ENCODE measurements around the gene AFAP1. TPM values are rescaled to one million over a fixed set of nuclear protein-coding genes. Genes with fewer than 3 reads are reported as not detected.

The AFAP1 gene
- total RNA-seq, 1 donor from 2014 or later: 27.8 TPM

DNA sequence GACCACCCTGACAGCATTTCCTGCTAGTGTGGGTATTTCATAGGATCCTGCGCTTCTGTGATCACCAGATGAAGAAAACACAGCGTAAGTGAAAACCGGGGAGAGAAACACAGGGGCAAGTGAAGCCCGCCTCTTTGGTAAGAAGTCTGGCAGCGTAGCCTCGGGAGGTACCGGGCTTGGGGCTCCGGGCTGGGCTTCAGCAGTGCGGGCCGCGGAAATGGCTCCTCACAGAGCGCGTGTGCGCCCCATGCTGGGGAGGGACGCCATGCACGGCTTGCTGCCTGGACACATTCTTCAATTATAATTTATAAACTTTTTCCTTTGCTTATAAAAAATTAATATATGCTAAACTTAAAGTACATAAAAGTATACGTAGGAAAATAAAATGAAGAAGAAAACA lies 151.5 kb downstream of the AFAP1 start:
- Mint-ChIP-seq H3K27me3 (ENCODE audit: unreplicated experiment) (peaks cover 2% of the 10 kb centered on the region), H3K27ac (ENCODE audit: unreplicated experiment) (no peak overlapping the region), H3K4me1 (ENCODE audit: unreplicated experiment) (no peaks in the 10 kb centered on the region), H3K4me3 (ENCODE audit: unreplicated experiment) (no peak overlapping the region), H3K9me3 (ENCODE audit: unreplicated experiment) (no peaks in the 10 kb centered on the region), H3K36me3 (ENCODE audit: low read depth, unreplicated experiment) (peaks cover 24% of the 10 kb centered on the region)
- DNase-seq (ENCODE audit: low spot score): no peak
- no peak for TF ChIP-seq CTCF (IDR thresholded peaks at IDR 0.05; ENCODE audit: unreplicated experiment)

DNA sequence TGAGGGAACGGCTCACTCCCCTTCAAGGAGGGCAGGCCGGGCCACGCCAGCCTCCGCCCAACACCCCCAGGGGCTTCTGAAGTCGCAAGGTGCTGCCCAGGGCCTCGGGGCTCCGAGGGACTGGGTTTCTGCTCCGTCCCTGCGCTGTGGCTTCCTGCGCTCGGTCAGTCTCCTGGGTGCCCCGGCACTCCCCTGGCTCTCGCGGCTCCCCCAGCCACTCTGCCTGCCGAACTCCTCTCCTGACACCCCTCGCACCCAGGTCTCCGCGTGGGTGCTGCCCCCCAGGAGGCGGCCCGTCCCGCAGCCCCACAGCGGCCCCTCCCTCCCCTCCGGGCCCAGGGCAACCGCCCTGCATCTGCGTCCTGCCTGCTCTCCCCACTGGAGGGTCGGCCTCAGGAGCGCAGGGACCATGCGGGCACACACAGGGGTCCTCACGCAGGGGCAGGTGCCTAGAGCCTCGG lies 151.9 kb downstream of the AFAP1 start:
- H3K4me3 Mint-ChIP-seq (ENCODE audit: unreplicated experiment): no peak overlapping the region
- peaks cover 24% of the 10 kb centered on the region for H3K36me3 Mint-ChIP-seq (ENCODE audit: low read depth, unreplicated experiment)
- no peak for DNase-seq (ENCODE audit: low spot score)
- no peaks in the 10 kb centered on the region for H3K4me1 Mint-ChIP-seq (ENCODE audit: unreplicated experiment)
- H3K9me3 Mint-ChIP-seq (ENCODE audit: unreplicated experiment): no peaks in the 10 kb centered on the region
- H3K27me3 Mint-ChIP-seq (ENCODE audit: unreplicated experiment): peaks cover 2% of the 10 kb centered on the region
- H3K27ac Mint-ChIP-seq (ENCODE audit: unreplicated experiment): no peak overlapping the region
- TF ChIP-seq CTCF (IDR thresholded peaks at IDR 0.05; ENCODE audit: unreplicated experiment): no peak

DNA sequence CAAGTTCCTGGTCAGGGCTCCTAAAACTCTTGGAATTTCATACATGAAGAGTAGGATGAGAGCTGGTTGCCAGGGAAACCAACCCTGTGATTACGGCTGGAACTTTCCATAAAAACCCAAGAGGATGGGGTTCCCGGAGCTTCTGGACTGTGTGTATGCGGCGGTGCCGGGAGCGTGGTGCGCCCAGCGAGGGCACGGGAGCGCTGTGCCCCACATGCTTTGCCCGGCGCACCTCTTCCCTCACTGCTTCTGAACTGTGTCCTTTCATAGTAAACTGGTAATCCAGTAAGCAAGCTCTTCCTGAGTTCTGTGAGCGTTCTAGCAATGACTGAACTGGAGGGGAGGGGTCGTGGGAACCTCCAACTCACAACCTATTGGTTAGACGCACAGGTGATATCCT lies 152.6 kb downstream of the AFAP1 start:
- TF ChIP-seq CTCF (IDR thresholded peaks at IDR 0.05; ENCODE audit: unreplicated experiment): no peak
- Mint-ChIP-seq H3K27me3 (ENCODE audit: unreplicated experiment) (peaks cover 2% of the 10 kb centered on the region), H3K4me1 (ENCODE audit: unreplicated experiment) (peaks cover 3% of the 10 kb centered on the region), H3K27ac (ENCODE audit: unreplicated experiment) (no peak overlapping the region), H3K9me3 (ENCODE audit: unreplicated experiment) (no peaks in the 10 kb centered on the region), H3K36me3 (ENCODE audit: low read depth, unreplicated experiment) (peaks cover 24% of the 10 kb centered on the region), H3K4me3 (ENCODE audit: unreplicated experiment) (no peak overlapping the region)
- DNase-seq (ENCODE audit: low spot score): no peak

- Mint-ChIP-seq H3K4me1 (ENCODE audit: unreplicated experiment) (peaks cover 8% of the 10 kb centered on the region), H3K4me3 (ENCODE audit: unreplicated experiment) (no peak overlapping the region), H3K27ac (ENCODE audit: unreplicated experiment) (no peak overlapping the region), H3K27me3 (ENCODE audit: unreplicated experiment) (peaks cover 2% of the 10 kb centered on the region), H3K9me3 (ENCODE audit: unreplicated experiment) (no peaks in the 10 kb centered on the region), H3K36me3 (ENCODE audit: low read depth, unreplicated experiment) (peaks cover 24% of the 10 kb centered on the region)
- no peak for TF ChIP-seq CTCF (IDR thresholded peaks at IDR 0.05; ENCODE audit: unreplicated experiment)
- no peak for DNase-seq (ENCODE audit: low spot score)
Measured at GRCh38 chr4:7786517-7786916, 153.1 kb downstream of the AFAP1 start.

GRCh38 chr4:7786040-7786439 lies 153.6 kb downstream of the AFAP1 start:
- Mint-ChIP-seq H3K27ac (ENCODE audit: unreplicated experiment) (no peak overlapping the region), H3K27me3 (ENCODE audit: unreplicated experiment) (peaks cover 2% of the 10 kb centered on the region), H3K36me3 (ENCODE audit: low read depth, unreplicated experiment) (peaks cover 24% of the 10 kb centered on the region), H3K4me1 (ENCODE audit: unreplicated experiment) (peaks cover 13% of the 10 kb centered on the region), H3K4me3 (ENCODE audit: unreplicated experiment) (no peak overlapping the region), H3K9me3 (ENCODE audit: unreplicated experiment) (no peaks in the 10 kb centered on the region)
- no peak for DNase-seq (ENCODE audit: low spot score)
- no peak for TF ChIP-seq CTCF (IDR thresholded peaks at IDR 0.05; ENCODE audit: unreplicated experiment)

Data from endothelial cell (in vitro differentiated cells).